Measurements from ENCODE around the gene KANK3. TPM values are rescaled to one million over a fixed set of nuclear protein-coding genes. Genes with fewer than 3 reads are reported as not detected.

The KANK3 gene
- total RNA-seq, 1 donor, result not detected

- Histone ChIP-seq H2AFZ (ENCODE audit: low read length) (no peak overlapping the region), H3K4me2 (ENCODE audit: insufficient read depth, low read length) (no peak overlapping the region), H3K27me3 (ENCODE audit: insufficient read depth, low read length) (no peaks in the 10 kb centered on the region), H4K20me1 (ENCODE audit: insufficient read depth, low read length) (no peaks in the 10 kb centered on the region), H3K9me3 (ENCODE audit: low read depth, low read length) (no peaks in the 10 kb centered on the region), H3K4me3 (ENCODE audit: insufficient read depth, low read length) (no peak overlapping the region), H3K79me2 (ENCODE audit: insufficient read depth, low read length) (no peaks in the 10 kb centered on the region), H3K27ac (ENCODE audit: low read depth, low read length) (no peak overlapping the region), H3K4me1 (ENCODE audit: insufficient read depth, low read length) (peaks cover 14% of the 10 kb centered on the region), H3K36me3 (ENCODE audit: insufficient read depth, low read length) (peaks cover 44% of the 10 kb centered on the region)
- no peak for TF ChIP-seq CTCF (IDR thresholded peaks at IDR 0.05; ENCODE audit: extremely low read depth, low read depth, low read length)
- DNase-seq (ENCODE audit: insufficient read length, low spot score, missing footprints), result no peak
Observed at GRCh38 chr19:8311461-8312260, 31.4 kb downstream of the KANK3 start.

- Histone ChIP-seq H3K79me2 (ENCODE audit: insufficient read depth, low read length) (no peaks in the 10 kb centered on the region), H3K9me3 (ENCODE audit: low read depth, low read length) (no peaks in the 10 kb centered on the region), H3K4me1 (ENCODE audit: insufficient read depth, low read length) (peaks cover 14% of the 10 kb centered on the region), H4K20me1 (ENCODE audit: insufficient read depth, low read length) (no peaks in the 10 kb centered on the region), H2AFZ (ENCODE audit: low read length) (no peak overlapping the region), H3K4me3 (ENCODE audit: insufficient read depth, low read length) (no peak overlapping the region), H3K27ac (ENCODE audit: low read depth, low read length) (no peak overlapping the region), H3K36me3 (ENCODE audit: insufficient read depth, low read length) (peaks cover 36% of the 10 kb centered on the region), H3K4me2 (ENCODE audit: insufficient read depth, low read length) (no peak overlapping the region), H3K27me3 (ENCODE audit: insufficient read depth, low read length) (no peaks in the 10 kb centered on the region)
- no peak for TF ChIP-seq CTCF (IDR thresholded peaks at IDR 0.05; ENCODE audit: extremely low read depth, low read depth, low read length)
- no peak for DNase-seq (ENCODE audit: insufficient read length, low spot score, missing footprints)
Observed at GRCh38 chr19:8310342-8311055, 32.6 kb downstream of the KANK3 start.

- no peak overlapping the region for H3K27ac ChIP-seq (ENCODE audit: low read depth, low read length)
Observed at GRCh38 chr19:8308891-8309291, 34.2 kb downstream of the KANK3 start.

More at GRCh38 chr19:8308891-8309291, 34.2 kb downstream of the KANK3 start:
- DNase-seq (ENCODE audit: insufficient read length, low spot score, missing footprints), result no peak
- TF ChIP-seq CTCF (IDR thresholded peaks at IDR 0.05; ENCODE audit: extremely low read depth, low read depth, low read length), result no peak
- Histone ChIP-seq H4K20me1 (ENCODE audit: insufficient read depth, low read length) (no peaks in the 10 kb centered on the region), H3K4me2 (ENCODE audit: insufficient read depth, low read length) (peak overlapping the region; percentile 87), H2AFZ (ENCODE audit: low read length) (no peak overlapping the region), H3K79me2 (ENCODE audit: insufficient read depth, low read length) (no peaks in the 10 kb centered on the region), H3K4me3 (ENCODE audit: insufficient read depth, low read length) (peak overlapping the region; percentile 75), H3K36me3 (ENCODE audit: insufficient read depth, low read length) (peaks cover 21% of the 10 kb centered on the region), H3K27me3 (ENCODE audit: insufficient read depth, low read length) (no peaks in the 10 kb centered on the region), H3K9me3 (ENCODE audit: low read depth, low read length) (no peaks in the 10 kb centered on the region), H3K4me1 (ENCODE audit: insufficient read depth, low read length) (peaks cover 14% of the 10 kb centered on the region)

Measured in osteoblast (primary cell).